GM18861 (cell line): ENCODE data around the gene NUCKS1.
A peak's percentile ranks its signal among the peaks of the same experiment; 100 is the strongest.

Source experiments
- ATAC-seq: cut with Tn5 transposase; IDR thresholded peaks from one replicate; pipeline ENCODE4 v1.9.1; 2021; ENCODE audit not compliant: unreplicated experiment

NUCKS1 gene, protein sequence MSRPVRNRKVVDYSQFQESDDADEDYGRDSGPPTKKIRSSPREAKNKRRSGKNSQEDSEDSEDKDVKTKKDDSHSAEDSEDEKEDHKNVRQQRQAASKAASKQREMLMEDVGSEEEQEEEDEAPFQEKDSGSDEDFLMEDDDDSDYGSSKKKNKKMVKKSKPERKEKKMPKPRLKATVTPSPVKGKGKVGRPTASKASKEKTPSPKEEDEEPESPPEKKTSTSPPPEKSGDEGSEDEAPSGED

DNA sequence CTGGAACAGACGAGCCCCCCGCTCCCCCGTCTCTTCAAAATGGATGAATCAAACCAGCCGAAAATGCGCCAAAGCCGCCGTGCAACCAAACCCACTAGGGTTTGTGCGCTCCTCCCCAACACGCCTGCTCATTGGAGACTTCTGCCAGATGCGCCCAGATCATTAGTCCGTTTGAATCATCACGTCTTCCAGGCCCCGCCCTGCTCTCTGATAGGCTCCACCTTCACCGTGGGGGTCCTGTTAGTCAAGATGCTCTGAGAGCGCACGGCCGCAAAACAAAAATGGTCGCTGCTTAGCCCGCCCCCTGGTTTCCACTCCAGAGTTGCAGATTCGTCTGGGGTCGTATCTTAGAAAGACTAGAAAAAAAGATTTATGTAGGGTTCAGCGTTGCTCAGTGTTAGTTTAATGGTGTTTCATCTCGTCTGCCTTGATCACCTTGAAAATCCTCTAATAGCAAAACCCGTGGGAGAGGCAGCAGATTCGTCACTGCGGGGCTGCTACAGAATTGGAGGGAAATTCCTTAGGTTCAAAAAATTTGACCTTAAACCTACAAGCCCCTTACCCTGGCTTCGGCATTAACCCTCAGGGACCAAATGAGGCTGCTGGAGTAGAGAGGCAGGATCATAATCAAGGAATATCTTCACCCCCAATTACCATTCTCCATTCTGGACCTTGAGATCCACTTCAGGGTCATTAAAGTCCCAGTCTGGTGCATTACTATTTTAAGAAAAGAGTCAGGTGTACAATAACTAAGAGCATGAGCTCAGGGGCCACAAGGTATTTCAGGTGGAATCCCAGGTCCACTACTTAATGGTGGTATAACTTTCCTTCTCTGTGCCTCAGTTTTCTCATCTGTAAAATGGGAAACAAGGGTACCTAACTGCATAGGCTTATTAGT is at the start of gene NUCKS1:
Gene NUCKS1 (minus strand): TSS at position 45 of the 898 bp plus-strand sequence. CDS start 209 bp downstream, outside the sequence.
- ATAC-seq, result peak; percentile 72

DNA sequence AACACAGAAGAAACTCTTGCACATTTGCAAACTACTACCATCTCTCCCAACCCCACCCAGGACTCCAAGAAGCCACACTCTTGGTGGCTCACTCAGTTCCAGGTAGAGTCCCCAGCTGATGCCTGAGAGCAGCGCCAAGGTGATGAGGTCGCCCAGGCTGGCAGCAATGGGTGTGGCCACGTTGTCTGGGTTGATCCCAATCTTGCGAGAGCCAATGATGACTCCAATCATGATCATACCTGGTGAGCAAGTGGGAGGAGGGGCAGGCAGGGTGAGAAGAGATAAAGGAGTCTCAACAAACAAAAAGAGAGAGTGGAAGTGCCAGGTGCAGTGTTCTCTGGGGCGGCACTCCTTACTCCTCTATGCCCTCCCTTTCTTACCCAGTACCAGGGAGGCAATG is 48.6 kb upstream of the NUCKS1 start:
- no peak for ATAC-seq

DNA sequence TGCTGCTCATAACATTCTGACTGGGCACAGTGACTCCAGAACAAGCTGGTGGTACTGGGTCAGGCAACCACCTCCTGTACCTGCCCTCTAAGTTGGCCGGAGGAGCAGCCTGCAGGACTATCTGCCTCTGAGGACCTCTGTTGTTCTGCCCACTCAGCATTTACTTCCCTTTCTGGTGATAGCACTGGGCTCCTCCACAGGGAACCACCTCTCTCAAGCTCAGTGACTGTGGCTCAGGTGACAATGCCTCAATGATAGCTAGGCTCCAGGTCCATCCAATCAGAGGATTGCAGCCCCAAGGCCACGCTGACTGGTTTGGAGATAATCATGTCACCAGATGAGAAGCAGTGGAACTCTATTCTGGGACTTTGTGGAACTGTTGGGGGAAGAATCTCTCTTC is 47.2 kb upstream of the NUCKS1 start:
- no peak for ATAC-seq

DNA sequence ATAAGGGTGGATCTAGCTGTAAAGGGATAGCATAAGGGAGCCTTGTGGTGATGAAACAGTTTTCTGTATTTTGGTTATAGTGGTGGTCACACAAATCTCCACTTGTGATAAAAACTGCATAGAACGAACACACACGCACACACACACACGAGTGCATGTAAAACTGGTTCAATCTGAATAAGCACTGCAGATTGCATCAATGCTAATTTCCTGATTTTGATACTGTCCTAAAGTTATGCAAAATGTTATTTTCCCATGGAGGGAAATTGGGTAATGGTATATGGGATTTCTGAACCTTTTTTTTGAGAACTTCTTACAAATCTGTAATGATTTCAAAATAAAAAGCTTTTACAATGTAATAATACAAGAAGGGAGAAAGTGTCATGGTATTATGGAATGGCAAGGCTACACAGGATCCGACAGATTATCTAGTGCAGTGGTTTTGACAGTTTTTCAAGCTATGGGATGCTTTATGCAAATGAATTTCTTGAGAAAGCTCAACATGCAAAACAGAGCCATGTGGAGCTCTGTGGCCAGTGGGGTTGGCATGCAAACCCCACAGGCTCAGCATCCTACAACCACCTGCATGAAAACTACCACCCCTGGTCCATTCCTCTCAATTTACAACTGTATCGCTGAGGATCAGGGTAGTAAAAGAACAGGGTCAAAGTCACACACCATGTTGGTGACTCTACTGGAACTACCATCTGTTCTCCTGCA is 44.2 kb upstream of the NUCKS1 start:
- ATAC-seq, result peak; percentile 63

DNA sequence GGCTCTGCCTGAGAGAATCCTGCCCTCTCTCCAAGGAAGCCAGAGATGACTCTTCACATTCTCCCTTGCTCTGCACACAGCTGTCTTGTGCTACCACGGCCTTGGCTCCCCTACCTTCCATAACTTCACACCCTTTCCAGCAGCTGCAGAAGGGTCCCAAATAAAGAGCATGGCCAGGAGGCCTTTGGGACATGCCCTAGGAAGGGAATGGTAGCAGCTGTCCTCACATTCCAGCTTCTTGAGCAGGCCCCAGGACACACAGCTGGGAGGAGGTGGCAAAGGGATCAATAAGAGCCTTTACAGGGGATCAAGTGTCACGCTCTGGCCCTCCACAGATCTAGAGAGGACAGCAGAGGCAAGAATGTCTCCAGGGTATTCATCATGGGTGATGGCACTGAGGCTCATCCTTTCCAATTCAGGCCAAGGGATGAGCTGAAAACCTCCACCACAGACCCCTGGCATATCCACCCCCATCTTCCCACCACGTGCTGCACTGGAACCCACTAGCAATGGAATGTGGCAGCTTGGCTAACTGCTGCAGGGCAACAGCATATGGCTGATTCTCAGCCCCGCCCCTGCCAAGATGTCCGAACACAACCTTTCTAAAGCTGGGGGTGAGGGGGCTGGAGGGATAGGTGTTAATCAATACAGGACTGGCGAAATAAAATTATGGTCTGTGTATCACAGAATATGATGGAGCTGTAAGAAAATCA is 43.1 kb upstream of the NUCKS1 start:
- ATAC-seq, result no peak

DNA sequence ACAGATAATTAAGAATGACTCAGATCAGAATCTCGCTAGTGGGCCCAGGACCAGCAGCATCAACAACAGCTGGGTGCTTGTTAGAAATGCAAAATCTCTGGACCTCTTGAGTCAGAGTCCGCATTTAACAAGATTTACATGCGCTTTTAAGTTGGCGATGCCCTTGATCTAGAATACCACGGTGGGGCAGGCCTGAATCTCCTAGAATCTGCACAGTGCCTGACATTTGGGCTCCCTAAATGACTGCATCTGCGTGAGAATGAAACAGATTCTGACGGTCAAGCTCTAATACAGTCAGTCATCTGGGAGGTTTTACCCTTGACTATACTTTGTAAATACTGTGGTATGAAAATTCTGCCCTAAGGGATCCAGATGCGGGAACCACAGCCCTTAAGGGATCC is 42.5 kb upstream of the NUCKS1 start:
- no peak for ATAC-seq

DNA sequence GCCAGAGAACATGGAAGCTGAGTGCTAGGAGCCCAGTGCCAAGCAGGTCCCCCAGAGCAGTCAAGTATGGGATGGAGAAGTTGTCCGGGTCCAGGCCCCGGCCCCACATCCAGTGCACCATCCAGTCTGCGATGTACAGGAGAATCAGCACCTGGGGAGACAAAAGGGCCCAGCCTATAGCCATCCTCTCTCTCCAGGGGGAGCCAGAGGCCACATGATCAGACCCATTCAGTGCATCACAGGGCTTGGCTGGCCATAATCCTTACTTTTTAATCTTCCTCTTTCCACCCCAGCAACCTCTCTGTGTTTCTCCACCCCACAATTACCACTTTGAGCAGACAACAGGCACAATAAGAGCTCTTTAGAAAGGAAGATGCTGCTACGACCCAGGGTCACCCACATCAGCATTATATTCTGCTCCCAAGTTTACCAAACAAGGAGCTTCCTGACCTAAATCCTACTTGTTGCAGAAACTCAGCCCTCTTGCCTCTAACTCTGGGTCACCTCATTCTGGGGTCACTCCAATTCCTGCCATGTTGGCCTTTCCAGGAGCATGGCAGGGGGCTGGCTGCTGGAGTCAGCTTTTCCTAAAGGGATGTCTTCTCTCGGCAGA is 41.7 kb upstream of the NUCKS1 start:
- ATAC-seq, result no peak

DNA sequence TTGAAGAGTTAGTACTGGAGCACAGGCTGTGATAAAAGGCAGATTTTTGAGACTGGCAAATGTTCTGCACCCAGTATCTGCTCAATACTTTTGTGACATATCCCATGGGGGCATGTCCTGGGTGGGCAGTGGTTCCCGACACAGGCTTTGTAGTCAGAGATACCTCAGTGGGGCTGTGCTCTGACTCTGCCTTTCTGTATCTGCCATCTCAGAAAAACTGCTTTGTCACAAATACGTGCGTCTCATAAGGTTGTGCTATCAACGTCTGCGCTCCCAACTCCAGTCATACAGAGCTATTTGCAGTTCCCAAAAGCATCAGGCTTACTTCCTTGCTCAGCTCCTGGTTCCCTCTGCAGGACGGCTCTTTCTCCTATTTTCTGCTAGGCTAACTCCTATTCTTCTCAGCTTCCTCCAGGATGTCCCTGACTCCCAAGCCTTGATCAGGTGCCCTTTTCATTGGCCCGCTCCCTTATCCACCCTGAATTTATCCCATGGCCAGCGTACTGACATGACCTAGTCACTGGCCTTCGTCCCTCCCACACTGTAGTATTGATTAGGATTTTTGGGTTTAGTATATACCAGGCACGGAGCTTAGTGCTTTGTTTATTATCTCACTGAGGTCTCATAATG is 37.4 kb upstream of the NUCKS1 start:
- ATAC-seq, result no peak

DNA sequence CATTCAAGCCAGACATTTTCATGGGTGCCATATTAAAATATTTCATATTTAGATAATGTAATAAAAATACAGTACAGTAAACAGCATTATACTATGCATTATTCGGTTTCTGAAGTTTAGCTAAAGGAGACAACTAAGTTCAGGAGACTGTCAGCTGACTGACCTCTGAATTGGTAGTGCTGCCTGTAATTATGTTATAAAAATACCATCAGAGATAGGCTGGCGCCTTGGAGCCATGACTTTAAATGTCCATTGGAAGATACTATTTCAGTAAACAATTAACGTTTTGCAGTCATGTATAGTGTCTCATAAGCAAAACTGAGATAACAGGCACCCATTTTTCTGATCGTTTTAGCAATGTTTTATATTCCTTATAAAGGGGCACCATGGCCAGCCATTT is 36.6 kb upstream of the NUCKS1 start:
- no peak for ATAC-seq

DNA sequence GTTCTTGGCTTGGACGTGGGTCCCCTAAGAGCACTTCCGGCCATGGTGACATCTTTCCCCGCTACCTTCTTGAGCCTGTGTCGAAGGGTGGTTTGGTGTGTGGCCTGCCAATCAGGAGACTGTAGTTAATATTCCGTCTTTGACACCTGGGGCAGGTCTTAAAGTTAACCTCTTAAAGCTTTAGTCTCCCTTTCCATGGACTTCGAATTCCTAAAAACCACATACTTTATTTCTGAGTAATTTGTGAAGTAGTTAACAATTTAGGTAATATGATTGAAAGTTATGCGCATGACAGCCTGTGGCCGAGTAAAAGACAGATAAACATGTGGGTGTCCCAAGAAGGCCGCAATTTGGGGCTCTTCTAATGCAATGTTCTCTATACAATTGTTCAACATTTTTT is 35.5 kb upstream of the NUCKS1 start:
- ATAC-seq, result no peak

DNA sequence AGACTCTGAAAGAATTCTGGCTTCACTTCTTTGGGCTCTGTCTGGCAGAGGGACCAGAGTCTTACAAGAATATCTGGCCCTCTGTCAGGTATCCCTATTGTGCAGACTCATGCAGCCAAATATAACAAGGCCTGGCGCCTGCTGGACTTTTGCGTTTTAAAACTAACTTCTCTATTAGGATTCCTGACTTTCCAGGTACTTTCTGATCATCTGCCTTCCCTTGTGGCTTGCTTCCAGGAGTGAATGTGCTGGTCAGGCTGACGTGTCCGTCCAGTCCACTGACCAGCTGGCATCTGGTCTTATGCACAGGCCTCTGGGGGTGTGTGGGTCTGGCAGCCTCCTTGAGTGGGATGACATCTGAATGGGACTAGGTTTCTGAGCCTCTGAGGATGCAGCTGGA is 33.9 kb upstream of the NUCKS1 start:
- ATAC-seq, result no peak

DNA sequence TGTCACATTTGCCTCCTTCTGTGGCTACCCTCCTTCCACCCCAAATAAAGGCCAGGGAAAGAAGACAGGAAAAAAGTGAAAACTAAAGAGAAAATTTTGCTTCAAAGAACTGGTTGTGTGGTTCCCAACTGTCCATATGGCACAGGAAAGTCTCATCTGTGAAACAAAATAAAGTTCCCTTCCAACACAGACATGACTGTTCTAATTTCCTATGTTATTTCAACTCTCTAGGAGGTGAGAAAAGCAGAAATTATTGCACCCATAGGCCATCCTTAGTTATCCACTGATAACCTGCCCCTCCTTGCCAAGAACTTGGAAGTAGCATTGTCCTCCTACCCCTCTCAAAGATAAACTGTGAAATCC is 33.4 kb upstream of the NUCKS1 start:
- no peak for ATAC-seq

DNA sequence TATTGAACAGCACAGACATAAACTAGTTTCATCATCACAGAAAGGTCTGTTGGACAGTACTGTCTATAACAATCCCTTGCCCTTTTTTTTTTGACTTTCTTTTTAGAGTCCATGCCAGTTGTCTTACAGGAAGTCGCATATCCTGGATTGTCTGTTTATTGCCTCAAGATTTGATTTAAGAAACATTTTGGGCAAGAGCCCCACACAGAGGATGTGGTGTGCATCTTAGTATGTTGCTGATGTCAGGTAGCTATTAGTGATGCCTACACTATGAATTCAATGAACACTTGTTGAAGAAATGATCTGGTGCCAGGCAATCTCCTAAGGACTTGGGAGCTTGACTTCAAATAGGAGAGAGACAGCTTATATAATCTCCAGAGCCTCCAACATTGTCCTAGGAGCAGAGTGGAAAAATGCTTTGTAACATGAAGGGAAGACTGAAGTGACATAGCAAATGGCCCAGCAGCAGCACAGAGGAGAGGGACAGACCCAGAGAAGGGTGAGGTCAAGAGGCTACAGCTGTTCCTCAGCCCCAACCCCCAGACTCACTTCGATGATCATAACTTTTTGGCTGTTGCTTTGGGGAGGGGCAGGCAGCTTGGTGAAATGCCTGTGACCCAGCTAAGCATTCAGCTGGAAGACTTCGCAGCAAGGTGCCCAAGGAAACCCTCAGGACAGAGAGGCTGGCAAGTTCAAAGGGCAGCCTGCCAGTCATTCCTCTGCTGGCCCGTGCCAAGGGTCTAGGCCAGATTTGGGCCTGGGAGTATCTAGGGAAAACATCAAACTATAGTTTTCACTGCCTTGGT is 32.8 kb upstream of the NUCKS1 start:
- no peak for ATAC-seq

DNA sequence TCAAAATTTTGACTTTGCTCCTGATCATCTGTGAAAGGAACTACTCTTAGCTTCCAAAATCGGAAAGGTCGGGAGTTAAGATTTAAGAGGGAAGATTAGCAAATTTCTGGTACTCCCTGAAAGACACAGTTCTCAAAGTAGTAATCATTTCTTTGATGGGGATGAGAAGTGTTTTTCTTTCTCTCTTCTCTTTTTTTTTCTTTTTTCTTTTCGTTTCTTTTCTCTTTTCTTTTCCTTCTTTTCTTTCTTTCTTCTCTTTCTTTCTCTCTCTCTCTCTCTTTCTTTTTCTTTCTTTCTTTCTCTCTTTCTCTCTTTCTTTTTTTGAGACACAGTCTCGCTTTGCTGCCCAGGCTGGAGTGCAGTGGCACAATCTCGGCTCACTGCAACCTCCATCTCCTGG is 30.4 kb upstream of the NUCKS1 start:
- ATAC-seq, result no peak

DNA sequence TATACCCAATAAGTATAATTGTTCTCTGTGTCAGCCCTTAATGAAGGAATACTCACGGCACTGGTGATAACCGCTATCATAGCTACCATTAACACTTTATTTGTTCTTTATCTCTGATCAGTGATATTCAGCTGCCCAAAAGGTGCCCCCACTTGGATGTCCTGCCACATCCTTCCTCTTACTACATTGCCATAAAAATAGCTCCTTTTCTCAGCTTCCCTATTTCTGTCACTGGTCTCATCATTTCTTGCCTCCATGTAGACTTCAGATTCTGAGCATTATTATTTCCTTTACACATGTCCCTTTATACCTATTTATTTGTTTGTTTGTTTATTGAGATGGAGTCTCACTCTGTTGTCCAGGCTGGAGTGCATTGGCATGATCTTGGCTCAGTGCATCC is 28.0 kb upstream of the NUCKS1 start:
- no peak for ATAC-seq

DNA sequence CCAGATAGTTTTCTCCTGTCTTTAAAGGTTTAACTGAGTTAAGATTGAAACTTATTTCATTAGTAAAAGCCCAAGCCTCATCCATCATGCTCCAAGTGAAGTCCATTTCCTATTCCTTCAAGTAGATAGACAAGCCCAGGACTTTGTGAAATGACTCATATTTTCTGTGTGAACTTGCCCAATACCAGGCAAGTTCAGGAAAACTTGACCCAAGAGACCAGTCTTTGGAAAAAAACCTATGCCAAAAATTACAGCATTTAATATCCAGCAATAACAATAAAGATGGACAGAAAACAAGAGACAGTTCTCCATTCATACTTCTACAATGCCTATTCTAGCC is 25.7 kb upstream of the NUCKS1 start:
- ATAC-seq, result no peak

DNA sequence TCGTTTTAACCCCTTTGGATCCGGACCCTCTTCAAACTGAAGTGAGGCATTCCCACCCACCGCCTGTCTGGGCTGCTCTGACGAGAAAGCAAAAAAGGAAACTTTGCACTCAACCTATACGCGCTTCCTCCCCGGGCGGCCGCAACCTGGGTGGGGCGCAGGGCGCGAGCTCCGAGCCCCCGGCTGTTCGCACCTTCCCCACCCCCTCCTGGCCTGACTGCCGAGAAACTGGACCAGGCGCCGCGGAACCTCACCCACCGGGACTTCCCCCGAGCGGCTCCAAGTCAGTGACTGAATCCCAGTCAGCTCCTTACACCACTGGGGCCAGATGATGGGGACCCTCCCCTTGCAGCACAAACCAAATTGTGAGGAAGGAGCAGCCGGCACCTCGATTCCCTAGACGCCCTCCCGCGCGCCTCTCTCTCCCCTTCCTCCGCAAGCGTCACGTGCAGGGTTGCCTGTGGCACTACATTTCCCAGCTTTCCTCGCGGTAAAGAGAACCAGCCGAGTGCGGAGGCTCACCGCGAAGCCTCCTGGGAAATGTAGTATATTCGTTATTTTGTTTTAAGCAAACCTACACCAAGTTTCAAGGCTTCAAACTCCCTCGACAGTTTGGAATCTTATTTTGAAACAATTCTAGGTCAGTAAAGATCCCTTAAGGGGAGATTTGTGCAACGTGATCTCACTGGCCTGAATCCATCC is 25.2 kb upstream of the NUCKS1 start, which contains the start of gene RAB29:
Gene RAB29 (minus strand): TSS at position 468 of the 702 bp plus-strand sequence. CDS start 526 bp downstream, outside the sequence.
- peak; percentile 70 for ATAC-seq

DNA sequence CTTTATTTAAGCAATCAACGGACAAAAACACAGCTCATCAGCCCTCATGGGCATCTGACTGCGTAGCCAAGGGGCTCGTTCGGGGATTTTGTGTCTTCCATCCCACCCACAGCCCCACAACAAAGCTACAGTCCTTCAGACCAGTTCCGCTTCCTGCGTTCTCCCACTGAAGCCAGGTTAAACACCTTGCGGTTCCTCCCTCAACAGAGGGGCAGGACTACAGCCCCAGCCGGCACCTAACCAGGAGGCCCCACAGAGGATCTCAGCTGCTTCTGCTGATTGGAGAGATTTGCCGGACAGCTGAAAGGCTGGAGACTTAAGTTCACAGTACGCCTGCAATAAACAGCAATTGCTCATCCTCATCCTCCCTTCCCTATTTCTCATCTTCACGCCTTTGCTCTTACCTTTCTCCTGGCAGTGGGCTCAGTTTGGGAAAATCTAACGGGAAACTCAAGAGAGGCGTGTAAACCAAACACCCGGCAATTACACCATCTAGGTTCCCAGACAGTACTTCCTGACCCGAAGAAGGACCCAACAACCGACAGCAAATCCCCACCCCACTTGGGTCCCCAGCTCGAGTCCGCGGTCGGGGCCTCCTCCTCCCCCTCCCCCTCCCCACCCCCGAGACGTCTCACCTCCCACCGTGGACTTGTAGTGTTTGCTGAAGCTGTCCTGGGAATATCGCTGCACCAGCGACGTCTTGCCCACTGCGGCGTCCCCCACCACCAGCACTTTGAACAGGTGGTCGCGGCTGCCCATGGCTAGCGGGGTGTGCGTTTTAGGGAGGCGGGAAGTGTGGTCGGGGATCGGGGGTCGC is 24.4 kb upstream of the NUCKS1 start:
- ATAC-seq, result no peak
